GM23338 (cell line): ENCODE results near the gene HOXB3. TPM values are rescaled to one million over a fixed set of nuclear protein-coding genes. Genes with fewer than 3 reads are reported as not detected.

Experiments used
- ATAC-seq: fragments of 200-7000 bp; cut with Tn5 transposase; 3 replicates; pipeline ENCODE4 v1.9.1; 2020
- DNase-seq: peaks from one replicate; pipeline ENCODE4 v3.0.0-alpha.2; 2015; ENCODE audit warnings: low spot score
- H2AFZ ChIP-seq: fragments of 200-600 bp; sonication (generic); 2 replicates; pipeline ENCODE4 v1.8.0; 2016; ENCODE audit warnings: antibody characterized with exemption, mild to moderate bottlenecking, moderate library complexity
- H3F3A ChIP-seq: fragments of 200-600 bp; sonication (generic); replicated peaks from 2 replicates; pipeline ENCODE4 v1.8.0; 2017; ENCODE audit warnings: antibody characterized with exemption, mixed run types, low read depth
- H3K27ac ChIP-seq: fragments of 200-600 bp; sonication (generic); 2 replicates; pipeline ENCODE4 v1.6.1; 2016; ENCODE audit warnings: low read depth
- H3K27me3 ChIP-seq: fragments of 200-600 bp; sonication (generic); 2 replicates; pipeline ENCODE4 v1.8.0; 2016; ENCODE audit warnings: mild to moderate bottlenecking, mixed run types, moderate library complexity; ENCODE audit not compliant: insufficient read depth
- H3K36me3 ChIP-seq: fragments of 200-600 bp; sonication (generic); 2 replicates; pipeline ENCODE4 v1.8.0; 2016; ENCODE audit warnings: mild to moderate bottlenecking; ENCODE audit not compliant: insufficient read depth
- H3K4me1 ChIP-seq: fragments of 200-600 bp; sonication (generic); 2 replicates; pipeline ENCODE4 v1.8.0; 2016; ENCODE audit warnings: mild to moderate bottlenecking, moderate library complexity; ENCODE audit not compliant: insufficient read depth
- H3K4me2 ChIP-seq: fragments of 200-600 bp; sonication (generic); 2 replicates; pipeline ENCODE4 v1.7.1; 2017; ENCODE audit warnings: mixed run types
- H3K4me3 ChIP-seq: fragments of 200-600 bp; sonication (generic); 2 replicates; pipeline ENCODE4 v1.6.1; 2016; ENCODE audit warnings: mixed run types
- H3K79me2 ChIP-seq: fragments of 200-600 bp; sonication (generic); replicated peaks from 2 replicates; pipeline ENCODE4 v1.8.0; 2017; ENCODE audit warnings: mild to moderate bottlenecking; ENCODE audit not compliant: insufficient read depth
- H3K9me2 ChIP-seq: fragments of 200-600 bp; sonication (generic); 2 replicates; pipeline ENCODE4 v1.8.0; 2017; ENCODE audit not compliant: insufficient read depth
- H4K20me1 ChIP-seq: fragments of 200-600 bp; sonication (generic); replicated peaks from 2 replicates; pipeline ENCODE4 v1.8.0; 2017; ENCODE audit warnings: mild to moderate bottlenecking; ENCODE audit not compliant: insufficient read depth
- H3K27ac Mint-ChIP-seq: 2 replicates; pipeline ENCODE4 v1.8.0; 2020; ENCODE audit warnings: inconsistent platforms, mild to moderate bottlenecking, moderate library complexity, mixed read lengths
- H3K27me3 Mint-ChIP-seq: 3 replicates; pipeline ENCODE4 v1.8.0; 2022; ENCODE audit warnings: low read depth, mild to moderate bottlenecking, moderate library complexity, mixed read lengths, inconsistent platforms; ENCODE audit not compliant: insufficient read depth, poor library complexity
- H3K36me3 Mint-ChIP-seq: 3 replicates; pipeline ENCODE4 v1.8.0; 2021; ENCODE audit warnings: low read depth, mild to moderate bottlenecking, inconsistent platforms, moderate library complexity, mixed read lengths
- H3K4me1 Mint-ChIP-seq: 3 replicates; pipeline ENCODE4 v1.8.0; 2020; ENCODE audit warnings: mild to moderate bottlenecking, inconsistent platforms, mixed read lengths
- H3K4me3 Mint-ChIP-seq: 3 replicates; pipeline ENCODE4 v1.8.0; 2021; ENCODE audit warnings: moderate library complexity, mild to moderate bottlenecking, inconsistent platforms, mixed read lengths
- H3K9me3 Mint-ChIP-seq: 3 replicates; pipeline ENCODE4 v1.8.0; 2020; ENCODE audit warnings: moderate library complexity, mild to moderate bottlenecking, inconsistent platforms, mixed read lengths
- CREB1 ChIP-seq: fragments of 250-450 bp; sonication (Bioruptor Pico); IDR thresholded peaks from 2 replicates; pipeline ENCODE4 v1.5.0; 2020; ENCODE audit warnings: low read depth, mild to moderate bottlenecking, moderate library complexity
- CTCF ChIP-seq, 2 experiments: fragments of 200-600 bp in 1 of 2; sonication (generic) in 1 of 2; conservative IDR thresholded peaks; 2 replicates each; pipeline versions ENCODE4 v1.5.1 to v1.6.1; 2016 to 2017; ENCODE audit warnings: antibody characterized with exemption in 2 of 2, low read depth in 2 of 2, mild to moderate bottlenecking in 2 of 2, moderate library complexity in 1 of 2
- NANOG ChIP-seq: IDR thresholded peaks from 2 replicates; pipeline ENCODE4 v1.6.1; 2016; ENCODE audit warnings: antibody characterized with exemption, borderline replicate concordance
- STAT1 ChIP-seq: IDR thresholded peaks from one replicate; pipeline ENCODE4 v1.6.1; 2016; ENCODE audit warnings: antibody characterized with exemption; ENCODE audit not compliant: unreplicated experiment
- ZNF114 ChIP-seq: fragments of 250-450 bp; sonication (Bioruptor Pico); IDR thresholded peaks from 2 replicates; pipeline ENCODE4 v1.5.0; 2020; ENCODE audit warnings: mild to moderate bottlenecking, moderate library complexity
- ZNF462 ChIP-seq: fragments of 250-450 bp; sonication (Bioruptor Pico); IDR thresholded peaks from 2 replicates; pipeline ENCODE4 v1.5.0; 2020; ENCODE audit warnings: mild to moderate bottlenecking, moderate library complexity
- polyA plus RNA-seq: library from polyadenylated mRNA; unstranded; fragments of >200 nt; fragmentation: Nextera tagmentation; extraction: Ambion mirVana; gene quantifications from 2 replicates; pipeline ENCODE4 v1.2.1, GENCODE V29; 2016
- total RNA-seq: library from RNA; depleted of rRNA; stranded (reverse); fragments of >200 nt; shearing (Covaris generic); gene quantifications from 2 replicates; pipeline ENCODE4 v1.2.3, GENCODE V29; 2014

HOXB3 gene
- total and polyA plus RNA-seq, 2 experiments from 2014 or later, result 0.17 TPM; not detected in 1

DNA sequence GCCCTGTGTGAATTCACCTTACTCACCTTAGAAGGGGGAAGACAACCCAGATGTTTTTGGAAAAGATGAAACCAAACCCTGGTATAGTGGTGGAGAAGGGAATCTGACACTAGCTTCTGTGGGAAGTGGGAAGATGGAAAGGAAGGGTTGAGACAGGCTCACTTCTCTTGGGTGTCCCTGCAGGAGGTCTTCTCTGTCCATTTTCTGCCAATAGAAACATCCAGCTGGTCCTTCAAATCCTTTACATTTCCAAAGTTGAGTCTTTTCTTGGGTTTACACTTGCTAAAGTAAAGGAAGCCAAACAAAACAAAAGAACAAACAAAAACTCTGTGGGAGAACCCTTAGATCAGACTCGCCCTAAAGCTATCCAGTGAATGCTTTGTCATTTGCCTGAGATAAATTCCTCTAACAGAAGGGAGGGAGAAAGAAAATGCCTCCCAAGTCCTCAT is 69.4 kb downstream of the HOXB3 start:
- TF ChIP-seq CTCF (conservative IDR thresholded peaks at IDR 0.05; ENCODE audit: low read depth in 2 of 2) (no peak), CREB1 (CRISPR knock-in tag) (no peak), NANOG (peak; percentile 63), ZNF114 (0 out of 2 replicates have a peak, but pooled peaks have one; percentile 58), STAT1 (no peak), ZNF462 (CRISPR knock-in tag) (peak; percentile 88)
- Histone ChIP-seq H3K27ac (no peak overlapping the region), H3K4me3 (peak overlapping the region; percentile 9; the same call in 1 of the 2 replicates), H3K27me3 (peaks cover 74% of the 10 kb centered on the region), H3K36me3 (no peaks in the 10 kb centered on the region), H3K9me2 (peaks cover 5% of the 10 kb centered on the region), H3K4me1 (peaks cover 50% of the 10 kb centered on the region), H4K20me1 (peaks cover 7% of the 10 kb centered on the region; the same call in 1 of the 2 replicates), H3K4me2 (peak overlapping the region; percentile 35), H2AFZ (no peak overlapping the region), H3K79me2 (no peaks in the 10 kb centered on the region), H3F3A (peaks cover 15% of the 10 kb centered on the region)
- Mint-ChIP-seq H3K27me3 (peaks cover 69% of the 10 kb centered on the region), H3K4me3 (no peak overlapping the region), H3K36me3 (no peaks in the 10 kb centered on the region), H3K4me1 (peaks cover 44% of the 10 kb centered on the region), H3K9me3 (no peaks in the 10 kb centered on the region; the same call in 2 of the 3 replicates), H3K27ac (no peak overlapping the region)
- ATAC-seq (peak; percentile 77), DNase-seq (peak; percentile 88)
